D721Med (cell line): ENCODE results near the gene ARHGAP11A.

Experiments used
- DNase-seq: peaks from one replicate; pipeline ENCODE4 v3.0.0; 2011; ENCODE audit warnings: low spot score; ENCODE audit not compliant: insufficient read length
- FAIRE-seq: peaks from 2 replicates; lab custom pipeline; 2011; peaks lifted over from hg19 to GRCh38; lab: Jason Lieb, UNC
- TF ChIP-seq, protein P1 (sequence below): IDR thresholded peaks from 2 replicates; pipeline ENCODE4 v1.5.1; 2012; ENCODE audit warnings: mild to moderate bottlenecking, control low read depth; ENCODE audit not compliant: insufficient read depth; ENCODE audit errors: missing control alignments

Gene ARHGAP11A

DNA sequence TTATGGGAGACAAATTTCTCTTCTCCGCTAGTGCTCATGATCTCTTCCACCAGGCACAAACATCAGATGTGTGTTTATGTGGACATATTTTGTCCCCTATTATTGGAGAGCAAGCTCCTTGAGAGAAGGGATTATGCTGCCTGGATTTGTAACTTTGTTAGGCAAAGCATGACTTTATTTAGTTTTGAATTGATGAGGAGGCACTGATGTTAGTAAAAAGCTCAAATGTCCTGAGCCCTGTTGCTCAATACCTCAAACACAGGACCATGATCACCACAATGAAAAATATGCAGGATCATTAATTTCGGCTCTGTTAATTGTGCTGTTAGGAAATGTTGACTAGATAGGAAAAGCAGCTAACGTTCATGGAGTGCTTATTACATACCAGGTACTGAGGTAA, 55.3 kb downstream of the ARHGAP11A start:
- DNase-seq (no peak), FAIRE-seq (no peak)
- TF ChIP-seq, protein P1, sequence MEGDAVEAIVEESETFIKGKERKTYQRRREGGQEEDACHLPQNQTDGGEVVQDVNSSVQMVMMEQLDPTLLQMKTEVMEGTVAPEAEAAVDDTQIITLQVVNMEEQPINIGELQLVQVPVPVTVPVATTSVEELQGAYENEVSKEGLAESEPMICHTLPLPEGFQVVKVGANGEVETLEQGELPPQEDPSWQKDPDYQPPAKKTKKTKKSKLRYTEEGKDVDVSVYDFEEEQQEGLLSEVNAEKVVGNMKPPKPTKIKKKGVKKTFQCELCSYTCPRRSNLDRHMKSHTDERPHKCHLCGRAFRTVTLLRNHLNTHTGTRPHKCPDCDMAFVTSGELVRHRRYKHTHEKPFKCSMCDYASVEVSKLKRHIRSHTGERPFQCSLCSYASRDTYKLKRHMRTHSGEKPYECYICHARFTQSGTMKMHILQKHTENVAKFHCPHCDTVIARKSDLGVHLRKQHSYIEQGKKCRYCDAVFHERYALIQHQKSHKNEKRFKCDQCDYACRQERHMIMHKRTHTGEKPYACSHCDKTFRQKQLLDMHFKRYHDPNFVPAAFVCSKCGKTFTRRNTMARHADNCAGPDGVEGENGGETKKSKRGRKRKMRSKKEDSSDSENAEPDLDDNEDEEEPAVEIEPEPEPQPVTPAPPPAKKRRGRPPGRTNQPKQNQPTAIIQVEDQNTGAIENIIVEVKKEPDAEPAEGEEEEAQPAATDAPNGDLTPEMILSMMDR: no peak

DNA sequence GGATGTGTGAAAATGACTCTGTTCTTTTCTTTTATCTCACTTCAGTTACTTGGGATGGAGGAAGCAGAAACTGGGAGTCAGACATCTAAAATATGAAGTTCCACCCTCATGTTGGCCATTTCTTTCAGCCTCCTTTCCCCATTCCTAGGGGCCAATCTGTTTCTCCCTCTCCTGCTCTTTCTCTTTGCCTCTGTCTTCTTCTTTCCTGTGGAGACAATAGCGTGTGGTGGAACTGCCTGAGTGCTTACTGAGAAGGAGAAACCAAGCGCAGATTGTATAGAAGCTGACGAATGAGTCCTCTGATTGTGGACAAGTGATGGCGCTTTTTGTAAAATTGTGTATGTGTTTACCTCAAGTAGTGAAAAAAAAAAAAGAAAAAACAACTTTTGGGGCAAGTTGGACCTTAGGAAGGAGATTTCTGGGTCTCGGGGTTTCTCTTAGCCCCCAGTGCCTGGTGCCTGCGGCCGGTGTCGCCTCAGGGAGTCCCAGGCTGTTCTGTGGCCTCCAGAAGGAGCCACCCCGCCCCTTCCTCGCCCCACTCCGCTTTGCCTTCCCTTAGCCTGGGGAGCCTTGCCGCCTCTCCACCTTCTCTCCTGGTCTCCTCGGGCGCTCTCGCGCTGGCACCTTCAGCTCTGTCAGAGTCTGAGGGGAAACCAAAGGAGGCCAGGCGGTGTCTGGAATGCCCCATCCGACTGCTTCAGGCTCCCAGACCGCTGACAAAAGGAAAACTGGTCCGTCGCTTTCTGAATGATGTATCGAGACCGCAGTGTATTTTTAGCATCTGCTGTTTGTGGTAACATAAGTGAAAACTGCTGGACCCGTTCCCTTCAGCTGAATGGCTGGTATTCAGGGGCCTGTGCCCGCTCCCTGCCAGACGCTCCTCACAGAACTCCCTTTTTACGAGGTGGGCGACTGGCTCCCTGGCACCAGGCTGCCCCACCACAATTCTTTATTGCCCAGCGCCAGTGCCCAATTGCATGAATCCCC, 56.3 kb downstream of the ARHGAP11A start:
- DNase-seq (no peak), FAIRE-seq (no peak)
- TF ChIP-seq, protein P1: no peak

DNA sequence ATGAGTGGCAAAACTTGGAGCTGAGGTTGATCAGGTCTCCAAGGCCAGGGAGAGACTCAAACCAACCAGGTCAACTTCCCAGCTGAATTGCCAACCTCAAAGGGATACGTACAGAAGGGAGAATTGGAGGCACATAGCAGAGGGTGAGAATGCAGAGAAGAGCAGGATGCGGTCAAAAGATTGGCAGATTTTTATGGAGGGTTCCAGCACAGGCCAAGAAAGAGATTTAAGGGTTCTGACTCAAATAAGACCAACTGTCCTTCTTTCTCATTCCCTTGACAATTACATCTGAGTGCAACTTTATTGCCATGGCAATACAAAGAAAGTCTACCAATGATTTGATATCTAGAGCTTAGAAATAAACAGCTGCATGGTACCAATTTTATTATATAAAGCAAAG, 59.4 kb downstream of the ARHGAP11A start:
- DNase-seq: no peak
- TF ChIP-seq, protein P1: no peak
- FAIRE-seq: no peak

DNA sequence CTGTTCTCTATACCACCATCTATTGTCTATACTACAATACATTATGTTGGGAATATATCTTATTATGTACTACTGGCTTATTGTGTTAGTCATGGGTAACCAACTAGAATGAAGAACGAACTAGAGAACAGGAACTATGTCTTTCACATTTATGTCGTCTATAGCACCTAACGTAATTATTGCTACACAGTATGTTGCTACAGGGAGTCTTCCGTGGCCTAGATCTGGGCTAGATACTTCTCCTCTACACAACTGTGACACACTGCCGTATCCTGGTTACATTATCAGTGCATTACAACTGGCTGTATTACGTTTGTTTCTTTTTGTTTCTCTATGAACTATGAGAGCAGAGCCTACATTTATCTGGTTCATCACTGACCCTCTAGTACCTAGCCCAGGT, 60.2 kb downstream of the ARHGAP11A start:
- FAIRE-seq (no peak), DNase-seq (no peak)
- TF ChIP-seq, protein P1: no peak

DNA sequence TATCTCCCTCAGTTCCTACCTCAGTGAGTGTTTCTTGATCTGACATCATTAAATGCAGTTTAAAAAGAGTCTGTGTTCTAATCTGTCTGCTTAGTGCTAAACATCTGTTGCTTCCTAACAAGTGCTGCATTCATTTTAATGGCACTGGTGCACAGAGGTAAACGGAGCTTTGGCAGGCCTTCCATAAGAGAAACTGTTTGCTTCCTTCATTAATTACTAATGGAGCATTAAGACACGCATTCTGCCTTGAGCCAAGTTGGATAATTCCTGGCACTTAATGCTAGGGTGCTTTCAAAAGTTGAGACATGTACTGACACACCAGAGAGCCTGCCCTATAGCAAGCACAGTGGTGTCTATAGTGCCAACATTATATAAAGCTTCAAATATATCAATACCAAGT, 60.9 kb downstream of the ARHGAP11A start:
- no peak for FAIRE-seq
- TF ChIP-seq, protein P1: no peak
- no peak for DNase-seq

DNA sequence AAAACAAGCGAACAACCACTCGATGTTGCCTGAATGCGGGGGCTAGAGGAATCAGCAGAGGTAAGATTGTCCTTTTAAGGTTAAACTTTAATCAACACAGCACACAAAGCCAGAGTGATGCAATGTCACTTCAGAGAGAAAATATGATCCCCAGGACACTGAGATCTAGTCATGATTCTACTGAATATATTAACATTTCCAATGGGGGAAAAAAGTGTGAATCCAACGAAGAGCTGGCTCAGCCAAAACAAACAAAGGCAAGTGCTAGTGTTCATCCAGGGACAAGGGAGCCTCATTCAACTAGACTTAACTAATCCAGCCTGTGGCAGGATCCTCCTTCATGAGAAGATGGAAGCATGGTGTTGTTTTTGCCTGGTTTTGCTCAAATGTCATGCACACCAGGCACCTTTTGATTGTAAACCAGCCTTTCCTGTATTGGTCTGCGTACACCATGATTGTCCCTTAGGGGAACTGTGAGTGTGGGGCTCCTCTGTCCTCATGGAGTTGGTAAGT, 62.0 kb downstream of the ARHGAP11A start:
- TF ChIP-seq, protein P1: no peak
- FAIRE-seq: no peak

DNA sequence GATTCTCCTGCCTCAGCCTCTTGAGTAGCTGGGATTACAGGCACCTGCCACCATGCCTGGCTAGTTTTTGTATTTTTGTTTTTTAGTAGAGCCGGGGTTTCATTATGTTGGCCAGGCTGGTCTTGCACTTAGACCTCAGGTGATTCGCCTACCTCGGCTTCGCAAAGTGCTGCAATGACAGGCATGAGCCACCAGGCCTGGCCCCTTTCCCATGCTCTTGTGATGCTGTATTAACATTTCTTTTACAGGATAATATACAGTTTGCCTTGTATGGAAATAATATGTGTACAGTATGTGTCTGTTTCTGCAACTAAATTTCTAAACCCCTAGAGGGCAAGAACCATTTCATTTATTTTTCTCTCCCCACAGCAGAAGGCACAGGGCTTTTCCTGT, 64.0 kb downstream of the ARHGAP11A start:
- TF ChIP-seq, protein P1: no peak
- DNase-seq (no peak), FAIRE-seq (no peak)

More for the DNA sequence above, 62.0 kb downstream of the ARHGAP11A start:
- no peak for DNase-seq
